ENCODE measurements around the gene NNT. TPM values are rescaled to one million over a fixed set of nuclear protein-coding genes. Genes with fewer than 3 reads are reported as not detected.

The NNT gene
- total RNA-seq, 1 donor from 2014 or later, result 67.3 TPM

DNA sequence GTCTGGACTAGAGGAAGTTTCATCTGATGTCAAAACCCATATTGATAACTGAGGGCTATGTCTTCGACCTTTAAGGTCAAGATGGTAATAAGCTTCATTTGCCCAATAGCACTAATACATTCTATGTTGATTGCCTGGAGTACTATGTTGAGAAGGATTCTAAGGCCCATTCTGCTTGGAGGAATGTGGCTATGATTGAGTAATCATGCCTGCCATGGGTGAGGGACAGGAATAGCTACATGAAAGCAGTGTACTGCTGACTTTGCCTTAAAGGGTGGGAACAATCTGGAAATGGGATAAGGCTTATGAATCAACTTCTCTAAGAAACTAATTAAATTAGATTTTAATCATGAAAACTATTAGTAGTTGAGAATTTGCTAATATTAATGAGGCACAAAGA is 13.6 kb downstream of the NNT start:
- Mint-ChIP-seq H3K9me3 (ENCODE audit: low read depth) (no peaks in the 10 kb centered on the region), H3K4me1 (ENCODE audit: low read depth) (peaks cover 1% of the 10 kb centered on the region), H3K27ac (no peak overlapping the region), H3K4me3 (ENCODE audit: low read depth) (no peak overlapping the region), H3K27me3 (no peaks in the 10 kb centered on the region), H3K36me3 (ENCODE audit: insufficient read depth) (peaks cover 18% of the 10 kb centered on the region)
- TF ChIP-seq, protein P1, sequence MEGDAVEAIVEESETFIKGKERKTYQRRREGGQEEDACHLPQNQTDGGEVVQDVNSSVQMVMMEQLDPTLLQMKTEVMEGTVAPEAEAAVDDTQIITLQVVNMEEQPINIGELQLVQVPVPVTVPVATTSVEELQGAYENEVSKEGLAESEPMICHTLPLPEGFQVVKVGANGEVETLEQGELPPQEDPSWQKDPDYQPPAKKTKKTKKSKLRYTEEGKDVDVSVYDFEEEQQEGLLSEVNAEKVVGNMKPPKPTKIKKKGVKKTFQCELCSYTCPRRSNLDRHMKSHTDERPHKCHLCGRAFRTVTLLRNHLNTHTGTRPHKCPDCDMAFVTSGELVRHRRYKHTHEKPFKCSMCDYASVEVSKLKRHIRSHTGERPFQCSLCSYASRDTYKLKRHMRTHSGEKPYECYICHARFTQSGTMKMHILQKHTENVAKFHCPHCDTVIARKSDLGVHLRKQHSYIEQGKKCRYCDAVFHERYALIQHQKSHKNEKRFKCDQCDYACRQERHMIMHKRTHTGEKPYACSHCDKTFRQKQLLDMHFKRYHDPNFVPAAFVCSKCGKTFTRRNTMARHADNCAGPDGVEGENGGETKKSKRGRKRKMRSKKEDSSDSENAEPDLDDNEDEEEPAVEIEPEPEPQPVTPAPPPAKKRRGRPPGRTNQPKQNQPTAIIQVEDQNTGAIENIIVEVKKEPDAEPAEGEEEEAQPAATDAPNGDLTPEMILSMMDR (IDR thresholded peaks at IDR 0.05; ENCODE audit: unreplicated experiment), result no peak
- DNase-seq (ENCODE audit: low spot score, unreplicated experiment), result no peak

DNA sequence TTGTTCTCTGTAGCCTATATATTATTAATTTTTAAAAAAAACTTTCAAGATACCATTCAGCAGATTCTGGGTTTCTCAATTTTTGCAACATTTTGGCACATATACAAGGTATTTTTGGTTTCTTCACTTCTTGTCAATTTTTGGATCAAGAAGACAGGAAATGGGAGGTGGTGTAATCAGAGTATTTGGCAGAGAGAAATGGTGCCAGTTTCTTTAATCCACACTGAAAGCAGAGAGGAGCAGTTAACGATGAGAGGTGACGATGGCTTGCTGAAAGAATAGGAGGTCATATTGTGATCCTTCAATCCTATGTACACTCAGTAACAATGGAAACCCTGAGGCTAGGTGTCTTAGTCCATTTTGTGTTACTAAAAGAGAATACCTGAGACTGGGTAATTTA is 16.4 kb downstream of the NNT start:
- peaks cover 1% of the 10 kb centered on the region for H3K4me1 Mint-ChIP-seq (ENCODE audit: low read depth)
- no peaks in the 10 kb centered on the region for H3K9me3 Mint-ChIP-seq (ENCODE audit: low read depth)
- H3K36me3 Mint-ChIP-seq (ENCODE audit: insufficient read depth), result peaks cover 16% of the 10 kb centered on the region
- H3K27ac Mint-ChIP-seq, result no peak overlapping the region
- no peak overlapping the region for H3K4me3 Mint-ChIP-seq (ENCODE audit: low read depth)
- DNase-seq (ENCODE audit: low spot score, unreplicated experiment), result no peak
- H3K27me3 Mint-ChIP-seq, result no peaks in the 10 kb centered on the region
- TF ChIP-seq, protein P1 (IDR thresholded peaks at IDR 0.05; ENCODE audit: unreplicated experiment), result no peak

DNA sequence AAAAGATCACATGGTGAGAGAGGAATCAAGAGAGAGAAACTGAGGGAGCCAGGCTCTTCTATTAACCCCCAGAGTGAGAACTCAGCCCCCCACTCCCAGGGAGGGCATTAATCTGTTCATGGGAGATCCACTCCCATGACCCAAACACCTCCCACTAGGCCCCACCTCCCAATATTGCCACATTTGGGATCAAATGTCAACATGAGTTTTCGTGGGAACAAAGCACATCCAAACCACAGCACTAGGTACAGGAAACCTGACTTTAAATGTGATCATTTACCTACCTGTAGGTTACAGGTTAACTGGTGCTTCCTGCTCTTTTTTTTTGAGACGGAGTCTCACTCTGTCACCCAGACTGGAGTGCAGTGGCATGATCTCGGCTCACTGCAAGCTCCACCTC is 16.9 kb downstream of the NNT start:
- DNase-seq (ENCODE audit: low spot score, unreplicated experiment), result no peak
- TF ChIP-seq, protein P1 (IDR thresholded peaks at IDR 0.05; ENCODE audit: unreplicated experiment), result no peak
- Mint-ChIP-seq H3K27me3 (no peaks in the 10 kb centered on the region), H3K4me3 (ENCODE audit: low read depth) (no peak overlapping the region), H3K36me3 (ENCODE audit: insufficient read depth) (peaks cover 15% of the 10 kb centered on the region), H3K27ac (no peak overlapping the region), H3K9me3 (ENCODE audit: low read depth) (no peaks in the 10 kb centered on the region), H3K4me1 (ENCODE audit: low read depth) (peaks cover 1% of the 10 kb centered on the region)

DNA sequence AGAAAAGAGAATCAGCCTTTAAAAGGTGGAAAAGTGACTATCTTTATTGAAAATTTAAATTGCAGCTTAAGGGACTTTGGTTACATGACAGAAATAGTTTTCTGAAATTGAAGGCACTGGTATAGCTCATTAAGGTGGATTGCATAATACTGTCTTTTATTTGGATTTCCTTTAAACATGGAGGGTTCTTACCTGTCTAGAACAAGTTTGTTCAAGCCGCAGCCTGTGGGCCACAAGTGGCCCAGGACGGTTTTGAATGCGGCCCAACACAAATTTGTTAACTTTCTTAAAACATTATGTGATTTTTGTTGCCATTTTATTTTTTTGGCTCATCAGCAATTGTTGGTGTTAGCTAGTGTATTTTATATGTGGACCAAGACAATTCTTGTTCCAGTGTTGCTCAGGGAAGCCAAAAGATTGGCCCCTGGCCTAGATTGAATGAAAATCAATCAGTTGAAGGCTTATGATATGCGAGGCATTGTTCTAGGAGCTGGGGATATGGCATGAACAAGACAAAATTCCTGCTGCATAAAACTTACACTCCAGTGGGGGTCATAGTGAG is 18.0 kb downstream of the NNT start:
- TF ChIP-seq, protein P1 (IDR thresholded peaks at IDR 0.05; ENCODE audit: unreplicated experiment), result no peak
- H3K27me3 Mint-ChIP-seq, result no peaks in the 10 kb centered on the region
- peaks cover 1% of the 10 kb centered on the region for H3K4me1 Mint-ChIP-seq (ENCODE audit: low read depth)
- DNase-seq (ENCODE audit: low spot score, unreplicated experiment), result no peak
- peaks cover 15% of the 10 kb centered on the region for H3K36me3 Mint-ChIP-seq (ENCODE audit: insufficient read depth)
- H3K9me3 Mint-ChIP-seq (ENCODE audit: low read depth), result no peaks in the 10 kb centered on the region
- no peak overlapping the region for H3K27ac Mint-ChIP-seq
- H3K4me3 Mint-ChIP-seq (ENCODE audit: low read depth), result no peak overlapping the region

DNA sequence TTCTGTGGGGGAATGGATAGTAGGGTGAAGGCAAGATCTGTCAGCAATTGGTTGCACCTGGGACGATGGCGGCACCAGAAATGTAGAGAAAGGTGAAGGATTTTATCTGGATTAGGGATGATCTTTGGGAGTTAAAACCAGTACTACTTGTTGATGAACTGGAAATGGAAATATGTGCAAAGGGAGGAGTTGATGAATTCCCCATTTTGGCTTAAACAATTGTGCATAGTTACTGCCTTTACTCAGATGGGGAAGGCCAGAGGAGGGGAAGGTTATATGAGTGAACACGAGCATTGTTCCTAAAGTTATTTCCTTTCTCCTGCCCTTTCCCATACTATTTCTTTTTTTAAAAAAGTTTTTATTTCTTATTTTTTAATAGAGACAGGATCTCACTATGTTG is 19.1 kb downstream of the NNT start:
- no peak overlapping the region for H3K4me3 Mint-ChIP-seq (ENCODE audit: low read depth)
- no peaks in the 10 kb centered on the region for H3K27me3 Mint-ChIP-seq
- TF ChIP-seq, protein P1 (IDR thresholded peaks at IDR 0.05; ENCODE audit: unreplicated experiment), result no peak
- peaks cover 15% of the 10 kb centered on the region for H3K36me3 Mint-ChIP-seq (ENCODE audit: insufficient read depth)
- H3K9me3 Mint-ChIP-seq (ENCODE audit: low read depth), result no peaks in the 10 kb centered on the region
- H3K27ac Mint-ChIP-seq, result no peak overlapping the region
- no peak for DNase-seq (ENCODE audit: low spot score, unreplicated experiment)
- H3K4me1 Mint-ChIP-seq (ENCODE audit: low read depth), result peaks cover 1% of the 10 kb centered on the region
